ENCODE data around the gene SMPD4.
"Not testable (repeated sequence)": the region's sequence is repeated elsewhere in the genome, so short reads cannot be mapped to it uniquely, and the experiment has no call there.

- TF ChIP-seq POLR2A, CTCF, EP300 (IDR thresholded peaks at IDR 0.05): not testable (repeated sequence)
Measured at GRCh38 chr2:130191319-130191718, 9.9 kb upstream of the SMPD4 start.
